ENCODE measurements around the gene GBX1. TPM values are rescaled to one million over a fixed set of nuclear protein-coding genes. Genes with fewer than 3 reads are reported as not detected.

Gene GBX1
- total and polyA plus RNA-seq, 2 donors (not counting 1 experiment from before 2014, with no cell fraction given) = not detected

GRCh38 chr7:151116603-151117440 lies 50.7 kb downstream of the GBX1 start:
- Histone ChIP-seq H3K4me3 (replicated peaks in 1 of 4; ENCODE audit: control extremely low read depth in 1 of 4, insufficient read depth in 1 of 4, low read depth in 3 of 4, low read length in 4 of 4) (no peak overlapping the region), H3K4me1 (ENCODE audit: control insufficient read depth, extremely low read depth, insufficient read depth, low read length) (peaks cover 14% of the 10 kb centered on the region), H3K36me3 (ENCODE audit: control insufficient read depth, insufficient read depth, low read length) (peaks cover 19% of the 10 kb centered on the region), H3K79me2 (ENCODE audit: control insufficient read depth, insufficient read depth, low read length) (peaks cover 18% of the 10 kb centered on the region), H2AFZ (ENCODE audit: low read length) (no peak overlapping the region), H3K9me3 (ENCODE audit: control insufficient read depth, insufficient read depth, low read depth, low read length) (no peaks in the 10 kb centered on the region), H3K27me3 (ENCODE audit: control insufficient read depth, insufficient read depth, low read length) (no peaks in the 10 kb centered on the region), H3K4me2 (ENCODE audit: extremely low read depth, insufficient read depth, low read length) (no peak overlapping the region), H3K9ac (ENCODE audit: insufficient read depth, low read length) (no peak overlapping the region), H3K27ac (ENCODE audit: insufficient read depth, low read length) (no peak overlapping the region), H4K20me1 (ENCODE audit: control insufficient read depth, extremely low read depth, insufficient read depth, low read length) (no peaks in the 10 kb centered on the region)
- TF ChIP-seq CTCF (conservative IDR thresholded peaks at IDR 0.05 in 1 of 2, IDR thresholded peaks at IDR 0.05 in 1 of 2; ENCODE audit: low read depth in 1 of 2, low read length in 2 of 2) (no peak), EZH2 (IDR thresholded peaks at IDR 0.05; ENCODE audit: low read length, missing control alignments) (no peak)
- no peak for DNase-seq (ENCODE audit: low read depth in 2 of 2)

- no peak for DNase-seq (ENCODE audit: low read depth in 2 of 2)
- Histone ChIP-seq H4K20me1 (ENCODE audit: control insufficient read depth, extremely low read depth, insufficient read depth, low read length) (no peaks in the 10 kb centered on the region), H3K27me3 (ENCODE audit: control insufficient read depth, insufficient read depth, low read length) (no peaks in the 10 kb centered on the region), H3K36me3 (ENCODE audit: control insufficient read depth, insufficient read depth, low read length) (peaks cover 13% of the 10 kb centered on the region), H3K27ac (ENCODE audit: insufficient read depth, low read length) (no peak overlapping the region), H3K4me2 (ENCODE audit: extremely low read depth, insufficient read depth, low read length) (peak overlapping the region; percentile 13), H3K4me1 (ENCODE audit: control insufficient read depth, extremely low read depth, insufficient read depth, low read length) (peaks cover 14% of the 10 kb centered on the region), H3K4me3 (replicated peaks in 1 of 4; ENCODE audit: control extremely low read depth in 1 of 4, insufficient read depth in 1 of 4, low read depth in 3 of 4, low read length in 4 of 4) (no peak overlapping the region), H3K9ac (ENCODE audit: insufficient read depth, low read length) (no peak overlapping the region), H2AFZ (ENCODE audit: low read length) (no peak overlapping the region), H3K79me2 (ENCODE audit: control insufficient read depth, insufficient read depth, low read length) (peaks cover 21% of the 10 kb centered on the region), H3K9me3 (ENCODE audit: control insufficient read depth, insufficient read depth, low read depth, low read length) (no peaks in the 10 kb centered on the region)
- TF ChIP-seq CTCF (conservative IDR thresholded peaks at IDR 0.05 in 1 of 2, IDR thresholded peaks at IDR 0.05 in 1 of 2; ENCODE audit: low read depth in 1 of 2, low read length in 2 of 2) = no peak
- TF ChIP-seq EZH2 (IDR thresholded peaks at IDR 0.05; ENCODE audit: low read length, missing control alignments) = no peak
Observed at GRCh38 chr7:151115836-151116418, 51.6 kb downstream of the GBX1 start.

GRCh38 chr7:151115121-151115835 lies 52.2 kb downstream of the GBX1 start:
- Histone ChIP-seq H2AFZ (ENCODE audit: low read length) (no peak overlapping the region), H3K9ac (ENCODE audit: insufficient read depth, low read length) (peak overlapping the region; percentile 7)

More at GRCh38 chr7:151115121-151115835, 52.2 kb downstream of the GBX1 start:
- Histone ChIP-seq H3K27ac (ENCODE audit: insufficient read depth, low read length) (no peak overlapping the region), H4K20me1 (ENCODE audit: control insufficient read depth, extremely low read depth, insufficient read depth, low read length) (no peaks in the 10 kb centered on the region), H3K9me3 (ENCODE audit: control insufficient read depth, insufficient read depth, low read depth, low read length) (no peaks in the 10 kb centered on the region), H3K36me3 (ENCODE audit: control insufficient read depth, insufficient read depth, low read length) (peaks cover 11% of the 10 kb centered on the region), H3K4me3 (replicated peaks in 1 of 4; ENCODE audit: control extremely low read depth in 1 of 4, insufficient read depth in 1 of 4, low read depth in 3 of 4, low read length in 4 of 4) (no peak overlapping the region), H3K4me2 (ENCODE audit: extremely low read depth, insufficient read depth, low read length) (peak overlapping the region; percentile 13), H3K27me3 (ENCODE audit: control insufficient read depth, insufficient read depth, low read length) (no peaks in the 10 kb centered on the region), H3K4me1 (ENCODE audit: control insufficient read depth, extremely low read depth, insufficient read depth, low read length) (peaks cover 16% of the 10 kb centered on the region), H3K79me2 (ENCODE audit: control insufficient read depth, insufficient read depth, low read length) (peaks cover 23% of the 10 kb centered on the region)
- TF ChIP-seq EZH2 (IDR thresholded peaks at IDR 0.05; ENCODE audit: low read length, missing control alignments) (no peak), CTCF (conservative IDR thresholded peaks at IDR 0.05 in 1 of 2, IDR thresholded peaks at IDR 0.05 in 1 of 2; ENCODE audit: low read depth in 1 of 2, low read length in 2 of 2) (no peak)
- peak; percentile 12 to 41 for DNase-seq (ENCODE audit: low read depth in 2 of 2)

All from fibroblast of lung (primary cell).